Peyer's patch (tissue), 4 donors: ENCODE data around the gene KCNC3.

ENCODE experiments used
- POLR2A ChIP-seq, 2 donors: fragments of 450-650 bp; IDR thresholded peaks; one replicate each; pipeline ENCODE4 v1.5.1; 2017; ENCODE audit warnings: antibody characterized with exemption in 2 of 2, mild to moderate bottlenecking in 2 of 2, moderate library complexity in 2 of 2
- TF ChIP-seq, protein P1 (sequence below), 6 experiments: fragments of 450-650 bp in 4 of 6; fragments of 200-600 bp in 2 of 6; sonication (generic) in 1 of 6; IDR thresholded peaks; one replicate each; pipeline ENCODE4 v1.5.1; 2017 to 2019; ENCODE audit warnings: antibody characterized with exemption in 6 of 6, mild to moderate bottlenecking in 3 of 6, moderate library complexity in 1 of 6

DNA sequence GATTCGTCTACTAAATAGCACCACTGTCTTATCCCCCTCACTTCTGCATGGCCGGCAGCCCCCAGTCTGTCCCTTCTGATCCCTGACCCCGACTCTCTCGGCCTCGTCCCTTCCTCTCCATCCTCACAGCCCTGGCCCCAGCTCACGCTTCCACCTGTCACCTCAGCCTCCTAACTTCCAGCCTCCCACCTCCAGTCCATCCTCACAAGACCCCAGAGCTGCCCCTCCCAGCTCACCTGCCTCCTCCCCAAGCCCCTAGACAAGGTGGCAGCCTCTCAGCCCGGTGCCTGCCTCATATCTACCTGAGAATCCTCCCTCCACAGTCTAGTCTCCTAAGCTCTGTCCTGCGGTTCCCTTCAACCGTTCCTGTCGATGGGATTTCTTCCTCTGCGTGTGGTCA is 10.0 kb downstream of the KCNC3 start:
- TF ChIP-seq, protein P1, sequence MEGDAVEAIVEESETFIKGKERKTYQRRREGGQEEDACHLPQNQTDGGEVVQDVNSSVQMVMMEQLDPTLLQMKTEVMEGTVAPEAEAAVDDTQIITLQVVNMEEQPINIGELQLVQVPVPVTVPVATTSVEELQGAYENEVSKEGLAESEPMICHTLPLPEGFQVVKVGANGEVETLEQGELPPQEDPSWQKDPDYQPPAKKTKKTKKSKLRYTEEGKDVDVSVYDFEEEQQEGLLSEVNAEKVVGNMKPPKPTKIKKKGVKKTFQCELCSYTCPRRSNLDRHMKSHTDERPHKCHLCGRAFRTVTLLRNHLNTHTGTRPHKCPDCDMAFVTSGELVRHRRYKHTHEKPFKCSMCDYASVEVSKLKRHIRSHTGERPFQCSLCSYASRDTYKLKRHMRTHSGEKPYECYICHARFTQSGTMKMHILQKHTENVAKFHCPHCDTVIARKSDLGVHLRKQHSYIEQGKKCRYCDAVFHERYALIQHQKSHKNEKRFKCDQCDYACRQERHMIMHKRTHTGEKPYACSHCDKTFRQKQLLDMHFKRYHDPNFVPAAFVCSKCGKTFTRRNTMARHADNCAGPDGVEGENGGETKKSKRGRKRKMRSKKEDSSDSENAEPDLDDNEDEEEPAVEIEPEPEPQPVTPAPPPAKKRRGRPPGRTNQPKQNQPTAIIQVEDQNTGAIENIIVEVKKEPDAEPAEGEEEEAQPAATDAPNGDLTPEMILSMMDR (IDR thresholded peaks at IDR 0.05), result no peak
- TF ChIP-seq POLR2A (IDR thresholded peaks at IDR 0.05), result no peak
